ENCODE results near the gene INHBB. TPM values are rescaled to one million over a fixed set of nuclear protein-coding genes. Genes with fewer than 3 reads are reported as not detected.

INHBB gene
- total and polyA plus RNA-seq, 12 donors: 0.89 to 9.2 (median 3.5) TPM

Other genes starting within 250 kb of the INHBB start
- gene TMEM185B, start 122.7 kb upstream of the INHBB start, total RNA-seq: 10 to 100 TPM; 17.9 to 27.7 (median 23.4) TPM
- gene TMEM185B, start 122.7 kb upstream of the INHBB start, polyA plus RNA-seq: 10 to 100 TPM in 1 of 2 donors, 1 to 10 TPM in 1; 5.8 to 10.8 TPM
- gene RALB, start 93.3 kb upstream of the INHBB start, total RNA-seq: 10 to 100 TPM; 37.0 to 53.8 (median 45.0) TPM
- 10 to 100 TPM; 21.9 to 68.1 TPM for gene RALB, start 93.3 kb upstream of the INHBB start, polyA plus RNA-seq

Measured in heart right ventricle (tissue), 12 donors.